Lung (tissue), 12 donors: Measurements from ENCODE around the gene TMEM167A. TPM values are rescaled to one million over a fixed set of nuclear protein-coding genes. Genes with fewer than 3 reads are reported as not detected.

Experiments
- ATAC-seq: fragments of 200-7000 bp; cut with Tn5 transposase; one replicate; pipeline ENCODE4 v1.9.1; 2020; ENCODE audit warnings: moderate number of reproducible peaks; ENCODE audit not compliant: insufficient read depth, low FRiP score
- DNase-seq, 3 donors: peaks; one replicate each; pipeline ENCODE4 v3.0.0-alpha.2; 2013 to 2017
- H3K27ac ChIP-seq, 2 donors: one replicate each; pipeline ENCODE4 v1.5.1; 2013; ENCODE audit warnings: mild to moderate bottlenecking in 2 of 2, moderate library complexity in 2 of 2, control low read depth in 1 of 2, inconsistent platforms in 1 of 2, low read depth in 1 of 2, low read length in 1 of 2
- H3K27me3 ChIP-seq, 3 donors: one replicate each; pipeline ENCODE4 v1.5.1; 2013; ENCODE audit warnings: low read length in 2 of 3; ENCODE audit not compliant: control insufficient read depth in 3 of 3, insufficient read depth in 3 of 3
- H3K36me3 ChIP-seq, 4 donors: one replicate each; pipeline ENCODE4 v1.5.1; 2013; ENCODE audit warnings: low read length in 4 of 4, mild to moderate bottlenecking in 1 of 4, moderate library complexity in 1 of 4; ENCODE audit not compliant: control insufficient read depth in 4 of 4, insufficient read depth in 4 of 4
- H3K4me1 ChIP-seq, 5 donors: one replicate each; pipeline ENCODE4 v1.5.1; 2013; ENCODE audit warnings: low read length in 5 of 5, mild to moderate bottlenecking in 2 of 5, moderate library complexity in 1 of 5; ENCODE audit not compliant: control insufficient read depth in 5 of 5, insufficient read depth in 5 of 5
- H3K4me3 ChIP-seq: one replicate; pipeline ENCODE4 v1.5.1; 2013; ENCODE audit warnings: mild to moderate bottlenecking, control low read depth, moderate library complexity
- H3K9ac ChIP-seq, 2 donors: one replicate each; pipeline ENCODE4 v1.5.1; 2013; ENCODE audit warnings: low read length in 2 of 2, control low read depth in 1 of 2; ENCODE audit not compliant: insufficient read depth in 1 of 2
- H3K9me3 ChIP-seq, 4 donors: one replicate each; pipeline ENCODE4 v1.5.1; 2013; ENCODE audit warnings: low read length in 3 of 4, mild to moderate bottlenecking in 1 of 4, moderate library complexity in 1 of 4; ENCODE audit not compliant: control insufficient read depth in 4 of 4, insufficient read depth in 3 of 4
- WGBS, 2 donors: extraction: QIAGEN DNeasy Blood & Tissue Kit; methylation state at CpG; one replicate each; pipeline ENCODE4 v1.1.7; 2013; 5-methylcytosine and 5-hydroxymethylcytosine counted together
- polyA plus RNA-seq, 2 donors: library from polyadenylated mRNA; stranded (reverse); fragments of 200-250 nt; gene quantifications; one replicate each; pipeline ENCODE4 v1.2.1, GENCODE V29; 2013
- total RNA-seq, 2 donors: library from RNA; depleted of rRNA in 1 of 2; stranded (reverse); fragments of >200 nt in 1 of 2; gene quantifications; one replicate each; pipeline ENCODE4 v1.2.1, GENCODE V29; 2014 to 2021
- TF ChIP-seq, protein P1 (sequence below): IDR thresholded peaks from 2 replicates; pipeline ENCODE4 v1.5.1; 2012; ENCODE audit warnings: mild to moderate bottlenecking; ENCODE audit errors: control extremely low read depth, extremely low read depth
- donor health status: control.
- donor health status: control.
- donor health status: Bipolar disorder and iron deficiency.
- donor health status: healthy.
- donor health status: DM: yes; HTN: yes; CAD: no.

The TMEM167A gene
- total and polyA plus RNA-seq, 4 donors, result 32.2 to 75.7 (median 63.5) TPM

DNA sequence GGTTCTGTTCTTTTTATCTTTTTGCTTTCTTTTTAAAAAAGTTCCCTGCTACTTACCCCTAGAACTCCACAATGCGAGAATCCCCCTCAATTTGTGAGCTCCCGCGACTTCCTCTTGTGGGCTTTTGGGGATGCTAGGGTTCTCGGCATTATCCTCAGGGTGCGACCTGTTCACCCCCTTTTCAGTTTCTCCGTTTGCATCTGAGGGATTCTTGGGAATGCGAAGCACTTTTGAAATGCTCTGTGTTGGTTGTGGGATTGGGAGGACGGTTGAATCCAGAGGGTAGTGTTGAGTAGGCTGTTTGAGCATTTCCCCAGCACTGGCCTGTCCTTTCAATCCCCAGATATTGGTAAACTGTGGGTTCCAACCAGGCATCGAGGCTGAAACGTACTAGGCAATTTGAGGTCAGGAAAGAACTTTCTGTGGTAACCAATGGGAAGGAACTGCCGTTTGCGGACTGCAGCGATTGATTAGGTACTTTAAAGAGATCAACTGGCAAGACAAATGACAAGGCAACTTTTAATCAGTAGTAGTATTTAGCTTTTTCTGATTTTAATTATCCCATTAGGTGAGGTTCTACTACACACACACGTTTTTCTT lies 568 bp upstream of the TMEM167A start:
- H3K9me3 ChIP-seq, result no peaks in the 10 kb centered on the region
- DNase-seq (no peak), ATAC-seq (no peak)
- peak overlapping the region; percentile 75 for H3K4me3 ChIP-seq
- peak overlapping the region; percentile 81 to 92 for H3K27ac ChIP-seq
- peak overlapping the region; percentile 57 to 80 for H3K9ac ChIP-seq
- no peaks in the 10 kb centered on the region for H3K27me3 ChIP-seq
- WGBS, 2 donors, result 2 to 3% methylated on average over 14 of the region's 14 CpGs
- H3K4me1 ChIP-seq, result peaks cover 0 to 24% (median 14%) of the 10 kb centered on the region in 5 donors
- H3K36me3 ChIP-seq, result peaks cover 0 to 11% (median 0%) of the 10 kb centered on the region in 4 donors
- TF ChIP-seq, protein P1, sequence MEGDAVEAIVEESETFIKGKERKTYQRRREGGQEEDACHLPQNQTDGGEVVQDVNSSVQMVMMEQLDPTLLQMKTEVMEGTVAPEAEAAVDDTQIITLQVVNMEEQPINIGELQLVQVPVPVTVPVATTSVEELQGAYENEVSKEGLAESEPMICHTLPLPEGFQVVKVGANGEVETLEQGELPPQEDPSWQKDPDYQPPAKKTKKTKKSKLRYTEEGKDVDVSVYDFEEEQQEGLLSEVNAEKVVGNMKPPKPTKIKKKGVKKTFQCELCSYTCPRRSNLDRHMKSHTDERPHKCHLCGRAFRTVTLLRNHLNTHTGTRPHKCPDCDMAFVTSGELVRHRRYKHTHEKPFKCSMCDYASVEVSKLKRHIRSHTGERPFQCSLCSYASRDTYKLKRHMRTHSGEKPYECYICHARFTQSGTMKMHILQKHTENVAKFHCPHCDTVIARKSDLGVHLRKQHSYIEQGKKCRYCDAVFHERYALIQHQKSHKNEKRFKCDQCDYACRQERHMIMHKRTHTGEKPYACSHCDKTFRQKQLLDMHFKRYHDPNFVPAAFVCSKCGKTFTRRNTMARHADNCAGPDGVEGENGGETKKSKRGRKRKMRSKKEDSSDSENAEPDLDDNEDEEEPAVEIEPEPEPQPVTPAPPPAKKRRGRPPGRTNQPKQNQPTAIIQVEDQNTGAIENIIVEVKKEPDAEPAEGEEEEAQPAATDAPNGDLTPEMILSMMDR, result no peak

GRCh38 chr5:83072966-83073365 lies 4.2 kb downstream of the TMEM167A start:
- Histone ChIP-seq H3K4me1 (peaks cover 4 to 33% (median 24%) of the 10 kb centered on the region in 5 donors), H3K36me3 (peaks cover 0 to 11% (median 0%) of the 10 kb centered on the region in 4 donors), H3K27ac (no peak overlapping the region), H3K4me3 (no peak overlapping the region), H3K9me3 (no peaks in the 10 kb centered on the region), H3K27me3 (no peaks in the 10 kb centered on the region), H3K9ac (no peak overlapping the region)
- no peak for ATAC-seq
- 75 to 84% methylated on average over 6 of the region's 6 CpGs for WGBS, 2 donors
- peak in 2 of 3 donors; percentile 52 to 78 for DNase-seq
- TF ChIP-seq, protein P1, result no peak

DNA sequence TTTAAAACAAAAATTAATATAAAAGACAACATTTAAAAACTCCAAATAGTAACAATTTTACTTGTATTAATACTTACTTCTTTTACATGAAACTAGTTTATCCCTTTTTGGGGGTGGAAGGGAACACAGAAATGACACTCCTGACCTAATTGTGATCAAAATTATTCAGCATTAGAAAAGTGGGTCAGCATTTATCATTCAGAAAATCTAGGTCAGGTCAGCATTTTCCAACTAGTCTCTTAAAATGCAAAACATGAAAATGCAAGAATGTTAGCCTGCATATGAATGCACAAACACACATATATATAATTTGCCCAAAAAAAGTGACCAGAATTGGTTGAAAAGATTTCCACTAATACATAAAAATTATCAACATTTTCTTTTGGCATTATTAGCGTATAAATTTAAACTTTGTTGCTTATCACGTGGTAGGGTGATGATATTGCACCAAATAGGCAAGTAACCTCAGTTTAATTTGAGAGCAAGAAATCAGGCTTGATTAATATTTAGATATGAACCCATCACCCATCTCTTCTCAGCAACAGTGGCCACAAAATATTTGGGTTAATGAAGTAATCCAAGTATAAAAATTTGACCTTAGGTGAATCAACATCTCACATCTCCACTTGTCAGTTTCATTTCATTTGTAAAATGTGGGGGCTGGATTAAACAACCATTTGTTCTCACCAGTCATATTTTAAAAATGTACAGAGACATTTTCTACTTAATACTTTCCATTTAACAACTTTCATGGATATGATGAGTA lies 5.7 kb downstream of the TMEM167A start:
- peaks cover 2 to 32% (median 24%) of the 10 kb centered on the region in 5 donors for H3K4me1 ChIP-seq
- no peaks in the 10 kb centered on the region for H3K27me3 ChIP-seq
- no peak overlapping the region for H3K27ac ChIP-seq
- H3K36me3 ChIP-seq, result peaks cover 0 to 4% (median 0%) of the 10 kb centered on the region in 4 donors
- DNase-seq (no peak), ATAC-seq (no peak)
- TF ChIP-seq, protein P1, result no peak
- H3K9me3 ChIP-seq, result no peaks in the 10 kb centered on the region
- WGBS, 2 donors, result 86 to 91% methylated on average over 2 of the region's 2 CpGs
- no peak overlapping the region for H3K4me3 ChIP-seq
- H3K9ac ChIP-seq, result no peak overlapping the region
